A673 (cell line): Measurements from ENCODE around the gene SNX33. TPM values are rescaled to one million over a fixed set of nuclear protein-coding genes. Genes with fewer than 3 reads are reported as not detected.

Experiments used
- BruUV-seq: library from RNA; stranded (reverse); fragments of 400-500 nt; replicated peaks from 2 replicates; lab custom pipeline; 2021; lab: Mats Ljungman, UMichigan
- CTCF ChIA-PET: fragments of 300-600 bp; sonication (Branson Sonifier 250); formaldehyde crosslinking; loops from one replicate; lab custom pipeline; 2022; ENCODE audit warnings: antibody characterized with exemption; lab: Charles Lee
- POLR2A ChIA-PET: fragments of 300-600 bp; sonication (Branson Sonifier 250); formaldehyde crosslinking; loops from one replicate; lab custom pipeline; 2022; ENCODE audit warnings: antibody characterized with exemption; ENCODE audit not compliant: low non-redundant PET; lab: Charles Lee
- DNase-seq: peaks from one replicate; pipeline ENCODE4 v3.0.0-alpha.2; 2015; ENCODE audit warnings: low spot score
- H3K27ac ChIP-seq: fragments of 200-600 bp; sonication (generic); 2 replicates; pipeline ENCODE4 v1.5.1; 2016; ENCODE audit warnings: mixed run types, low read depth, mild to moderate bottlenecking, mixed read lengths, antibody characterized with exemption, low read length; ENCODE audit not compliant: poor library complexity, severe bottlenecking
- H3K27me3 ChIP-seq: fragments of 200-600 bp; sonication (generic); replicated peaks from 2 replicates; pipeline ENCODE4 v1.6.1; 2017; ENCODE audit warnings: mixed run types, low read depth, mild to moderate bottlenecking, mixed read lengths, antibody characterized with exemption, low read length; ENCODE audit not compliant: insufficient read depth, poor library complexity
- H3K36me3 ChIP-seq: fragments of 200-600 bp; sonication (generic); 2 replicates; pipeline ENCODE4 v1.6.1; 2016; ENCODE audit warnings: mixed run types, mild to moderate bottlenecking, mixed read lengths, antibody characterized with exemption, low read length; ENCODE audit not compliant: insufficient read depth, poor library complexity, severe bottlenecking
- H3K4me1 ChIP-seq: fragments of 200-600 bp; sonication (generic); 2 replicates; pipeline ENCODE4 v1.6.1; 2017; ENCODE audit warnings: mixed run types, mild to moderate bottlenecking, mixed read lengths, antibody characterized with exemption, low read length; ENCODE audit not compliant: insufficient read depth, poor library complexity, severe bottlenecking
- H3K4me3 ChIP-seq: fragments of 200-600 bp; sonication (generic); 2 replicates; pipeline ENCODE4 v1.5.1; 2016; ENCODE audit warnings: low read depth, mixed run types, mild to moderate bottlenecking, mixed read lengths, low read length; ENCODE audit not compliant: poor library complexity, severe bottlenecking
- H3K9me3 ChIP-seq: fragments of 200-600 bp; sonication (generic); 2 replicates; pipeline ENCODE4 v1.6.1; 2016; ENCODE audit warnings: mixed run types, low read depth, mild to moderate bottlenecking, mixed read lengths, antibody characterized with exemption, low read length; ENCODE audit not compliant: poor library complexity, severe bottlenecking
- EZH2 ChIP-seq: fragments of 200-600 bp; sonication (generic); IDR thresholded peaks from 2 replicates; pipeline ENCODE4 v1.6.1; 2017; ENCODE audit warnings: borderline replicate concordance, low read depth, mild to moderate bottlenecking, mixed read lengths, antibody characterized with exemption, low read length; ENCODE audit not compliant: poor library complexity, severe bottlenecking
- intact Hi-C: fragments of 100-400 bp; cut with micrococcal nuclease; formaldehyde crosslinking; loops from one replicate; pipeline ENCODE4 v1.10.0; 2022; ENCODE audit not compliant: unreplicated experiment
- total RNA-seq: library from RNA; stranded (reverse); gene quantifications from 2 replicates; pipeline ENCODE4 v1.2.3, GENCODE V29; 2021
- TF ChIP-seq, protein P1 (sequence below): fragments of 300-800, 200-600 bp; sonication (generic); conservative IDR thresholded peaks from 2 replicates; pipeline ENCODE4 v1.5.1; 2017; ENCODE audit warnings: low read depth, mild to moderate bottlenecking, antibody characterized with exemption, low read length, moderate library complexity, mixed read lengths

Gene SNX33
- total RNA-seq, 1 experiment from 2014 or later: 3.4 TPM

GRCh38 chr15:75662823-75663519 lies 15.3 kb downstream of the SNX33 start:
- Histone ChIP-seq H3K4me3 (no peak overlapping the region), H3K4me1 (peaks cover 9% of the 10 kb centered on the region), H3K9me3 (no peaks in the 10 kb centered on the region), H3K27ac (no peak overlapping the region), H3K27me3 (no peaks in the 10 kb centered on the region), H3K36me3 (no peaks in the 10 kb centered on the region)
- CTCF ChIA-PET: no interaction called here
- no TSS peak for BruUV-seq
- TF ChIP-seq, protein P1, sequence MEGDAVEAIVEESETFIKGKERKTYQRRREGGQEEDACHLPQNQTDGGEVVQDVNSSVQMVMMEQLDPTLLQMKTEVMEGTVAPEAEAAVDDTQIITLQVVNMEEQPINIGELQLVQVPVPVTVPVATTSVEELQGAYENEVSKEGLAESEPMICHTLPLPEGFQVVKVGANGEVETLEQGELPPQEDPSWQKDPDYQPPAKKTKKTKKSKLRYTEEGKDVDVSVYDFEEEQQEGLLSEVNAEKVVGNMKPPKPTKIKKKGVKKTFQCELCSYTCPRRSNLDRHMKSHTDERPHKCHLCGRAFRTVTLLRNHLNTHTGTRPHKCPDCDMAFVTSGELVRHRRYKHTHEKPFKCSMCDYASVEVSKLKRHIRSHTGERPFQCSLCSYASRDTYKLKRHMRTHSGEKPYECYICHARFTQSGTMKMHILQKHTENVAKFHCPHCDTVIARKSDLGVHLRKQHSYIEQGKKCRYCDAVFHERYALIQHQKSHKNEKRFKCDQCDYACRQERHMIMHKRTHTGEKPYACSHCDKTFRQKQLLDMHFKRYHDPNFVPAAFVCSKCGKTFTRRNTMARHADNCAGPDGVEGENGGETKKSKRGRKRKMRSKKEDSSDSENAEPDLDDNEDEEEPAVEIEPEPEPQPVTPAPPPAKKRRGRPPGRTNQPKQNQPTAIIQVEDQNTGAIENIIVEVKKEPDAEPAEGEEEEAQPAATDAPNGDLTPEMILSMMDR: no peak
- no peak for TF ChIP-seq EZH2
- DNase-seq: no peak
- intact Hi-C loops: loop anchor here (10.0 kb wide), 1 partner anchor 638 kb away; the partner anchor contains the start of gene PPCDC
- POLR2A ChIA-PET: no interaction called here

DNA sequence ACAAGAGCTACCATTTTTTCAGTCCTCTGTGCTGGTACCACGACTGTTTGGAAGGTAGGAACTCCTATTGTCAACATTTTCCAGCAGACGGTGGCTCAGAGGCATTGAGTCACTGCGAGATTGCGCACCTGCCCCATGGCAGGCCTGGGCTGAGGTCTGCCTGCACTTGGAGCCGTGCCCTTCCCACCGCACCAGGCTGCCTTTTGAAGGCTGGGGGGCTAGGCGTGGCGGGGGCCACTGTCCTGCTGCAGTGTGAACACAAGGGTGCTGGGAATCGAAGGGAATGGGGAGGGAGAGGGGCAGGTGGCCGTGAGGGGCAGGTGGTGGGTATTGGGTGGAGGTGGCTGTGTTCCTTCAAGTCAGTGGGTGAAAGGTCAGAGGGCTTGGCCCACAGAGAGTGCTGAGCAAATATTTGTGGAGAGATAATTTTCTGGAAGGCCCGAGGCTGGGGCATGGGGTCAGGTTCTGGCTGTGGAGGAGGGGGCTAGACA lies 16.3 kb downstream of the SNX33 start:
- no peak overlapping the region for H3K27ac ChIP-seq
- CTCF ChIA-PET: no interaction called here
- TF ChIP-seq EZH2: no peak
- TF ChIP-seq, protein P1: no peak
- no peaks in the 10 kb centered on the region for H3K9me3 ChIP-seq
- intact Hi-C loops: loop anchor here (10.0 kb wide), 1 partner anchor 639 kb away; the partner anchor contains the start of gene PPCDC
- H3K4me3 ChIP-seq: no peak overlapping the region
- BruUV-seq: no TSS peak
- no peaks in the 10 kb centered on the region for H3K27me3 ChIP-seq
- no peaks in the 10 kb centered on the region for H3K36me3 ChIP-seq
- peaks cover 9% of the 10 kb centered on the region for H3K4me1 ChIP-seq
- POLR2A ChIA-PET: no interaction called here
- DNase-seq: no peak

DNA sequence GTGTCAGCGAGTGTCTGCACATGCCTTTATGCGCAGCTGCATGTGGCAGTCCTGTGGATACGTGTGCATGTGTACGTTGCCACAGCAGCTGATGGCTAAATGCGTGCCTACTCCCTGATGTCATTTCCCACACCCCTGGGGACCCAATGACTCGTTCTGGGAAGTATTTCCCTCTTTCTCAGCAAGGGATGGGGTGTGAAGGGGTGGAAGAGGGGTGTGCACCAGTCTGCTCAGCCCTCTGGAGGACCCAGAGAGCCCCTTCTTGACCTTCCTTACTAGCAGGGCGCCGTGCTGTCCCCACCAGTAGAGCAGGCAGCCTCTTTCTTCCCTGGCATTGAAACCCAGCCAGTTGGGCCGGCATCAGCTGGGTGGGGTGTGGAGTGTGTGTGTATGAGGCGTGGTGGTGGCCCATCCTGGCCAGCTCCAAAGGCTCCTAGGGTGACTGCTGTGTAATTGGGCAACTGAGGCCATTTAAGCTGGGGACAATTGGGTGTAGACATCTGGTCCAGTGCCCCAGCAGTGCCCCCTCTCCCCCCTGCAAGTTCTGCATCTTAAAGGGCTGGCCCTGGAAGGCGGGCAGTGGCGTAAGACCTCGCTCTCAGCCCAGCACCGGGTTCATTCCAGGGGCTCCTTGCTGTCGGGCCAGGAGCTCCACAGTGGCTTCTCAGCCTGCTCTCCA lies 19.2 kb downstream of the SNX33 start:
- TF ChIP-seq, protein P1: no peak
- TF ChIP-seq EZH2: no peak
- DNase-seq: peak; percentile 88
- Histone ChIP-seq H3K4me1 (peaks cover 9% of the 10 kb centered on the region), H3K4me3 (no peak overlapping the region), H3K27me3 (no peaks in the 10 kb centered on the region), H3K27ac (no peak overlapping the region), H3K36me3 (no peaks in the 10 kb centered on the region), H3K9me3 (no peaks in the 10 kb centered on the region)
- intact Hi-C loops: loop anchor here (10.0 kb wide), 1 partner anchor 642 kb away; the partner anchor contains the start of gene PPCDC
- BruUV-seq: no TSS peak
- CTCF ChIA-PET: interaction anchor here (0.5 to 0.9 kb wide), 3 partner anchors 19 to 294 kb away, joined by 3 to 8 read pairs (median 5); no protein-coding TSS in a partner anchor
- POLR2A ChIA-PET: interaction anchor here (0.6 kb wide), 1 partner anchor 26 kb away, joined by 4 read pairs; no protein-coding TSS in a partner anchor
